Endothelial cell of umbilical vein (primary cell): ENCODE data around the gene ELAC2. TPM values are rescaled to one million over a fixed set of nuclear protein-coding genes. Genes with fewer than 3 reads are reported as not detected.

Experiments
- BruUV-seq: library from RNA; stranded (reverse); fragments of 400-500 nt; replicated peaks from 2 replicates; lab custom pipeline; 2021; lab: Mats Ljungman, UMichigan
- CTCF ChIA-PET: fragments of 300-600, 350-600 bp; sonication (Branson Sonifier 250); formaldehyde crosslinking; loops from one replicate; lab custom pipeline; 2021; ENCODE audit warnings: antibody characterized with exemption, inconsistent platforms; lab: Charles Lee
- POLR2A ChIA-PET: fragments of 300-600, 350-600 bp; sonication (Branson Sonifier 250); formaldehyde crosslinking; loops from one replicate; lab custom pipeline; 2021; ENCODE audit warnings: antibody characterized with exemption, inconsistent platforms; lab: Charles Lee
- DNase-seq: peaks from one replicate; pipeline ENCODE4 v3.0.0-alpha.2; 2011; ENCODE audit warnings: low read depth, low spot score
- FAIRE-seq: peaks from 2 replicates; lab custom pipeline; 2011; peaks lifted over from hg19 to GRCh38; lab: Jason Lieb, UNC
- H2AFZ ChIP-seq: 2 replicates; pipeline ENCODE4 v1.6.0; 2012; ENCODE audit warnings: low read depth, low read length, control low read depth, inconsistent platforms
- H3K27ac ChIP-seq: 2 replicates; pipeline ENCODE4 v1.5.1; 2011; ENCODE audit warnings: low read depth, mild to moderate bottlenecking, control low read depth, low read length, moderate library complexity; ENCODE audit not compliant: insufficient read depth
- H3K27me3 ChIP-seq, 2 experiments: 2 replicates each; pipeline versions ENCODE4 v1.6.0 to v1.6.1; 2011; ENCODE audit warnings: low read length in 2 of 2, mixed read lengths in 1 of 2; ENCODE audit not compliant: control insufficient read depth in 2 of 2, insufficient read depth in 2 of 2
- H3K36me3 ChIP-seq, 2 experiments: 2 replicates in 1 of 2; 3 replicates in 1 of 2; pipeline ENCODE4 v1.5.1; 2011; ENCODE audit warnings: low read length in 2 of 2, mild to moderate bottlenecking in 1 of 2, moderate library complexity in 1 of 2; ENCODE audit not compliant: control insufficient read depth in 2 of 2, insufficient read depth in 2 of 2; ENCODE audit errors: extremely low read depth in 1 of 2
- H3K4me1 ChIP-seq: 3 replicates; pipeline ENCODE4 v1.5.1; 2011; ENCODE audit warnings: mild to moderate bottlenecking, low read length; ENCODE audit not compliant: control insufficient read depth, insufficient read depth; ENCODE audit errors: extremely low read depth
- H3K4me2 ChIP-seq: 2 replicates; pipeline ENCODE4 v1.6.1; 2011; ENCODE audit warnings: low read length, control low read depth, mixed read lengths; ENCODE audit not compliant: insufficient read depth
- H3K4me3 ChIP-seq, 3 experiments: fragments of 200-600 bp in 1 of 3; sonication (generic), shearing (Covaris generic) in 1 of 3; replicated peaks in 1 of 3; 2 replicates each; pipeline ENCODE4 v1.5.1; 2011 to 2016; ENCODE audit warnings: control low read depth in 3 of 3, low read length in 3 of 3, mild to moderate bottlenecking in 2 of 3, inconsistent platforms in 1 of 3, low read depth in 1 of 3, moderate library complexity in 1 of 3; ENCODE audit not compliant: insufficient read depth in 1 of 3
- H3K79me2 ChIP-seq: 2 replicates; pipeline ENCODE4 v1.6.0; 2012; ENCODE audit warnings: low read length, inconsistent platforms; ENCODE audit not compliant: control insufficient read depth, insufficient read depth
- H3K9ac ChIP-seq: replicated peaks from 2 replicates; pipeline ENCODE3; 2011; ENCODE audit warnings: low read length, control low read depth; ENCODE audit not compliant: insufficient read depth; ENCODE audit errors: extremely low read depth
- H3K9me1 ChIP-seq: replicated peaks from 3 replicates; pipeline ENCODE4 v1.6.0; 2011; ENCODE audit warnings: mild to moderate bottlenecking, low read length; ENCODE audit not compliant: control insufficient read depth, insufficient read depth; ENCODE audit errors: extremely low read depth
- H3K9me3 ChIP-seq: replicated peaks from 2 replicates; pipeline ENCODE4 v1.5.1; 2012; ENCODE audit warnings: low read length, inconsistent platforms; ENCODE audit not compliant: control insufficient read depth, insufficient read depth
- H4K20me1 ChIP-seq: replicated peaks from 2 replicates; pipeline ENCODE3; 2011; ENCODE audit warnings: mild to moderate bottlenecking, low read length; ENCODE audit not compliant: control insufficient read depth, insufficient read depth; ENCODE audit errors: extremely low read depth
- GATA2 ChIP-seq: IDR thresholded peaks from 2 replicates; pipeline ENCODE4 v1.7.0; 2011; ENCODE audit warnings: low read depth, mild to moderate bottlenecking, moderate library complexity, mixed read lengths, low read length; ENCODE audit not compliant: insufficient read length, insufficient read depth
- dilution Hi-C: fragments of 300-500 bp; cut with MboI; formaldehyde crosslinking; loops from one replicate; pipeline ENCODE4 v1.15.0; 2019; ENCODE audit warnings: low sequenced_read_pairs; ENCODE audit not compliant: extremely low pct_ligation_motif_present
- intact Hi-C: fragments of 100-400 bp; cut with micrococcal nuclease; formaldehyde crosslinking; loops from one replicate; pipeline ENCODE4 v1.10.0; 2022
- polyA plus RNA-seq, 4 experiments: library from polyadenylated mRNA; depleted of rRNA in 3 of 4; stranded (reverse) in 3 of 4; unstranded in 1 of 4; fragments of >200 nt; gene quantifications; 2 replicates each; pipeline versions ENCODE4 v1.2.1 to v1.2.3, GENCODE V29; 2011 to 2012; ENCODE audit warnings: missing spikeins in 1 of 4
- total RNA-seq: library from RNA; stranded (reverse); gene quantifications from 2 replicates; pipeline ENCODE4 v1.2.3, GENCODE V29; 2021
- TF ChIP-seq, protein P1 (sequence below), 2 donors: IDR thresholded peaks; 1 replicate in 1 of 2; 2 replicates in 1 of 2; pipeline ENCODE4 v1.5.1; 2011; ENCODE audit warnings: low read length in 2 of 2, mild to moderate bottlenecking in 2 of 2, moderate library complexity in 2 of 2, control low read depth in 1 of 2, inconsistent platforms in 1 of 2, low read depth in 1 of 2; ENCODE audit not compliant: insufficient read depth in 1 of 2; ENCODE audit errors: extremely low read depth in 1 of 2

Gene ELAC2
- total and polyA plus RNA-seq, 2 donors (not counting 3 experiments of a cell fraction or from before 2014, with no cell fraction given) = 64.8 to 75.9 TPM

DNA sequence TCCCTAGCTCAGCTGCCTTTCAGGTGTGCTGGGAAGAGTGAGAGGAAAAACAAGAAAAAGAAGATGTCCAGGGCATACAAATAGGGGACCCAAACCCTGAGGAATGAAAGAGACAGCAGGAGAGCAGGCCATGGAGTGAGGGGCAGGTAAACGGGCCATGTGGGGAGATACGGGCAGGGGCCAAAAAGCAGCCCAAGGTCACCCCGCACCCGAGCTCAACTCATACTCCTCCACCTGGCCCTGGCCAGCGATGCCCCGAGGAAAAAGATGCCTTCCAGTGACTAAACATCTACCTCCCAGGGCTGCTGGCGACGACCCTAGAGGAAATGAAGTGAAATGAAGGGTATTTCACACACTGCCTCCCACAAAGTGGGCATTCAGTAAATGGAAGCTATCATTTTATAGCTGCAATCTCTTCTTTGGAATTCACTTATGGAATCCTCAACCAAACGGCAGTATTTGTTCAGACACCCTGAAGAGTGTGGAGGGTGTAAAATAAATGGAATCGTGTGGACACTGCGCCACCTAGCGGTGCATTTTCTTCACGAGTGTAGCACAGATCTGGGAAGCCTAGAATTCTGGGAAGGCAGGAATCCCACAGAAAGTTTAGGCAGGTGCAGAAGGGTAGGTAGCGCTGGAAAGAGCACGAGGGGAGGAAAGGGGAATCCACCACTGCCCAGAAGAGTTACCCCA, 14.9 kb downstream of the ELAC2 start:
- dilution Hi-C loops = no loop called here
- CTCF ChIA-PET = interaction anchor here (1.3 to 3.1 kb wide), 5 partner anchors 11 to 822 kb away, joined by 3 to 18 read pairs (median 7); partner anchors contain the start of gene ELAC2
- BruUV-seq = no TSS peak

More for the DNA sequence above, 14.9 kb downstream of the ELAC2 start:
- intact Hi-C loops = loop anchor here (1.0 kb wide), 3 partner anchors 261 to 823 kb away; no protein-coding TSS in a partner anchor
- H3K27ac ChIP-seq = no peak overlapping the region
- peak; percentile 80 for FAIRE-seq
- H3K27me3 ChIP-seq = no peaks in the 10 kb centered on the region
- no peaks in the 10 kb centered on the region for H3K4me1 ChIP-seq
- peak; percentile 50 for DNase-seq
- POLR2A ChIA-PET = no interaction called here
- no peak overlapping the region for H2AFZ ChIP-seq
- H3K79me2 ChIP-seq = no peaks in the 10 kb centered on the region
- no peaks in the 10 kb centered on the region for H4K20me1 ChIP-seq
- no peaks in the 10 kb centered on the region for H3K9me1 ChIP-seq
- no peaks in the 10 kb centered on the region for H3K9me3 ChIP-seq
- no peak overlapping the region for H3K4me2 ChIP-seq
- no peak overlapping the region for H3K4me3 ChIP-seq
- peaks cover 32 to 45% of the 10 kb centered on the region in 2 experiments for H3K36me3 ChIP-seq
- TF ChIP-seq GATA2 = no peak
- TF ChIP-seq, protein P1, sequence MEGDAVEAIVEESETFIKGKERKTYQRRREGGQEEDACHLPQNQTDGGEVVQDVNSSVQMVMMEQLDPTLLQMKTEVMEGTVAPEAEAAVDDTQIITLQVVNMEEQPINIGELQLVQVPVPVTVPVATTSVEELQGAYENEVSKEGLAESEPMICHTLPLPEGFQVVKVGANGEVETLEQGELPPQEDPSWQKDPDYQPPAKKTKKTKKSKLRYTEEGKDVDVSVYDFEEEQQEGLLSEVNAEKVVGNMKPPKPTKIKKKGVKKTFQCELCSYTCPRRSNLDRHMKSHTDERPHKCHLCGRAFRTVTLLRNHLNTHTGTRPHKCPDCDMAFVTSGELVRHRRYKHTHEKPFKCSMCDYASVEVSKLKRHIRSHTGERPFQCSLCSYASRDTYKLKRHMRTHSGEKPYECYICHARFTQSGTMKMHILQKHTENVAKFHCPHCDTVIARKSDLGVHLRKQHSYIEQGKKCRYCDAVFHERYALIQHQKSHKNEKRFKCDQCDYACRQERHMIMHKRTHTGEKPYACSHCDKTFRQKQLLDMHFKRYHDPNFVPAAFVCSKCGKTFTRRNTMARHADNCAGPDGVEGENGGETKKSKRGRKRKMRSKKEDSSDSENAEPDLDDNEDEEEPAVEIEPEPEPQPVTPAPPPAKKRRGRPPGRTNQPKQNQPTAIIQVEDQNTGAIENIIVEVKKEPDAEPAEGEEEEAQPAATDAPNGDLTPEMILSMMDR (IDR thresholded peaks at IDR 0.05; ENCODE audit: extremely low read depth in 1 of 2, insufficient read depth in 1 of 2, low read depth in 1 of 2, low read length in 2 of 2) = peak; percentile 72 to 87
- no peak overlapping the region for H3K9ac ChIP-seq
